Measurements from ENCODE around the gene FAM174C. TPM values are rescaled to one million over a fixed set of nuclear protein-coding genes. Genes with fewer than 3 reads are reported as not detected.

Gene FAM174C
- total and polyA plus RNA-seq, 10 of the 15 experiments (the other 5 are each of a cell fraction or from before 2014, with no cell fraction given) = 0.89 to 94.6 (median 43.6) TPM

GRCh38 chr19:1288226-1288612 is 12.9 kb downstream of the FAM174C start:
- H3K4me2 ChIP-seq (ENCODE audit: control insufficient read depth, insufficient read depth) = no peak overlapping the region
- SMC1A ChIA-PET (ENCODE audit: uncharacterized antibody, unreplicated experiment) = no interaction called here
- BruUV-seq (replicated peaks) = no TSS peak
- H3K9me3 ChIP-seq (replicated peaks; ENCODE audit: control insufficient read depth, insufficient read depth, low read length) = no peaks in the 10 kb centered on the region
- in situ Hi-C loops (cut with MboI) = no loop called here
- POLR2A ChIA-PET = no interaction called here
- DNase-seq (ENCODE audit: low read depth, low spot score) = no peak
- FAIRE-seq = no peak
- H3K4me3 ChIP-seq = no peak overlapping the region
- H3K27me3 ChIP-seq (replicated peaks in 1 of 2; ENCODE audit: control insufficient read depth in 2 of 2, insufficient read depth in 2 of 2, low read length in 1 of 2) = peaks cover 7 to 8% of the 10 kb centered on the region in 2 experiments; a peak in 3 of 4 replicates
- RAD21 ChIA-PET (ENCODE audit: unreplicated experiment) = no interaction called here
- no peak overlapping the region for H3K27ac ChIP-seq (ENCODE audit: control insufficient read depth, insufficient read depth)
- no peak overlapping the region for H2AFZ ChIP-seq (ENCODE audit: control insufficient read depth, low read depth, low read length)
- no peak overlapping the region for H3K9ac ChIP-seq (ENCODE audit: control insufficient read depth, insufficient read depth, low read length)
- H4K20me1 ChIP-seq (ENCODE audit: control insufficient read depth, insufficient read depth) = no peaks in the 10 kb centered on the region
- no peaks in the 10 kb centered on the region for H3K36me3 ChIP-seq (ENCODE audit: control insufficient read depth in 2 of 2, insufficient read depth in 2 of 2, low read length in 1 of 2)
- H3K4me1 ChIP-seq (ENCODE audit: control insufficient read depth, insufficient read depth, low read length) = peaks cover 16% of the 10 kb centered on the region
- no peak for TF ChIP-seq JUNB (IDR thresholded peaks at IDR 0.05)
- TF ChIP-seq RCOR1 (conservative IDR thresholded peaks at IDR 0.05; ENCODE audit: low read depth, low read length) = no peak
- TF ChIP-seq YY1 (IDR thresholded peaks at IDR 0.05; ENCODE audit: low read depth, low read length) = no peak
- TF ChIP-seq ZBTB4 (CRISPR knock-in tag; IDR thresholded peaks at IDR 0.05) = no peak
- 57% methylated on average over 16 of the region's 18 CpGs for WGBS (ENCODE audit: insufficient coverage, insufficient replicate concordance, low lambda C conversion rate, missing lambda C conversion rate)
- CTCF ChIA-PET = no interaction called here
- intact Hi-C loops (cut with micrococcal nuclease; ENCODE audit: unreplicated experiment) = no loop called here
- no peak for ATAC-seq
- H3K79me2 ChIP-seq (ENCODE audit: control insufficient read depth, insufficient read depth, low read length) = no peaks in the 10 kb centered on the region

Measured in GM12878 (cell line).